GM23248 (cell line): ENCODE results near the gene TLL1.

Experiments used
- EZH2 ChIP-seq: fragments of 200-600 bp; sonication (generic); IDR thresholded peaks from 2 replicates; pipeline ENCODE4 v1.6.1; 2018; ENCODE audit warnings: antibody characterized with exemption, mild to moderate bottlenecking; ENCODE audit not compliant: insufficient read depth, poor library complexity, severe bottlenecking
- EZH2phosphoT487 ChIP-seq: fragments of 200-600 bp; sonication (generic); IDR thresholded peaks from 2 replicates; pipeline ENCODE4 v1.6.1; 2018; ENCODE audit warnings: antibody characterized with exemption, moderate library complexity, mild to moderate bottlenecking, low read depth; ENCODE audit not compliant: insufficient read depth

DNA sequence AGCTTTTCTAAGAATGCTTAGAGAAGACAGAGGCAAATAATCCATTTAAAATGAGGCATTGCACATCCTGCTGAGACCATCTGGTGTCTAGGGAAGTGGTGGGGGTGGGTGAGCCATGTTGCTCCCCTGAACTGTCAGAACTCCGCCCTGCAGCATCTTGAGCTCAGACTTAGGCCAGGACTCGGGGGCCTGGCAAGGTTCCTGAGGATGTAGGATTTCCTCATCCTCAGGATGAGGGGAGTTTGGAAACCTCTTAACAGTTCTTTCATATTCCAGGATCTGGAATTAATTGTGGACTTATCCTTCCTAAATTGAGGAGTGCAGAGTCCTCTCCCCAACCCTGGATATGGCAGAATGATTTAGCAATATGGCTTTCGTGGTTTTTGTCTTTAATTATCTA is 6.6 kb downstream of the TLL1 start:
- TF ChIP-seq EZH2 (no peak), EZH2phosphoT487 (no peak)
